Transverse colon (tissue), 4 donors: ENCODE measurements around the gene CALML4. TPM values are rescaled to one million over a fixed set of nuclear protein-coding genes. Genes with fewer than 3 reads are reported as not detected.
"Not testable (repeated sequence)": the region's sequence is repeated elsewhere in the genome, so short reads cannot be mapped to it uniquely, and the experiment has no call there.

ENCODE experiments used
- DNase-seq: peaks from one replicate; pipeline ENCODE4 v3.0.0-alpha.2; 2019
- H3K27ac ChIP-seq, 4 donors: fragments of 200-600 bp; sonication (generic); 2 replicates each; pipeline ENCODE4 v1.5.1; 2016 to 2018; ENCODE audit warnings: inconsistent platforms in 4 of 4
- H3K27me3 ChIP-seq: fragments of 200-600 bp; sonication (generic); 2 replicates; pipeline ENCODE4 v1.5.1; 2017; ENCODE audit warnings: inconsistent platforms
- H3K36me3 ChIP-seq, 4 donors: fragments of 200-600 bp; sonication (generic); 2 replicates each; pipeline ENCODE4 v1.5.1; 2017 to 2019; ENCODE audit warnings: inconsistent platforms in 4 of 4
- H3K4me1 ChIP-seq, 4 donors: fragments of 200-600 bp; sonication (generic); 2 replicates each; pipeline ENCODE4 v1.5.1; 2017 to 2020; ENCODE audit warnings: inconsistent platforms in 4 of 4
- H3K4me3 ChIP-seq, 4 donors: fragments of 200-600 bp; sonication (generic); 1 replicate in 1 of 4; 2 replicates in 3 of 4; pipeline versions ENCODE4 v1.5.1 to v1.6.1; 2017 to 2019; ENCODE audit warnings: inconsistent platforms in 4 of 4
- H3K9me3 ChIP-seq, 2 donors: fragments of 200-600 bp; sonication (generic); 2 replicates each; pipeline ENCODE4 v1.5.1; 2017 to 2019; ENCODE audit warnings: inconsistent platforms in 2 of 2
- CTCF ChIP-seq, 5 experiments: fragments of 200-600 bp in 3 of 5; fragments of 450-650 bp in 2 of 5; sonication (generic) in 3 of 5; IDR thresholded peaks; 1 replicate in 2 of 5; 2 replicates in 3 of 5; pipeline ENCODE4 v1.5.1; 2016 to 2017; ENCODE audit warnings: antibody characterized with exemption in 5 of 5, inconsistent platforms in 3 of 5, mild to moderate bottlenecking in 2 of 5, moderate library complexity in 1 of 5
- EP300 ChIP-seq: sonication (generic); formaldehyde crosslinking; IDR thresholded peaks from one replicate; pipeline ENCODE4 v1.6.1; 2017; ENCODE audit warnings: antibody characterized with exemption, low read depth
- POLR2A ChIP-seq: fragments of 450-650 bp; IDR thresholded peaks from one replicate; pipeline ENCODE4 v1.6.1; 2016; ENCODE audit warnings: antibody characterized with exemption, mild to moderate bottlenecking, moderate library complexity
- POLR2AphosphoS5 ChIP-seq, 3 donors: sonication (generic); formaldehyde crosslinking; IDR thresholded peaks; one replicate each; pipeline ENCODE4 v1.6.1; 2016; ENCODE audit warnings: antibody characterized with exemption in 3 of 3
- WGBS, 2 donors: methylation state at CpG; one replicate each; pipeline ENCODE4 v1.1.5; 2018; ENCODE audit warnings: low coverage in 1 of 2; 5-methylcytosine and 5-hydroxymethylcytosine counted together
- in situ Hi-C, 4 donors: fragments of 200-750 bp; cut with MboI; loops; one replicate each; pipeline versions ENCODE4 v1.15.0 to v1.15.1; 2017; ENCODE audit warnings: low sequenced_read_pairs in 3 of 4, low pct_ligation_motif_present in 1 of 4, low pct_unique_long_range_greater_than_20kb in 1 of 4
- intact Hi-C: fragments of 100-400 bp; cut with DNase I; formaldehyde crosslinking; loops from one replicate; pipeline ENCODE4 v1.15.1; 2023; ENCODE audit warnings: low total_unique reads
- total RNA-seq, 4 donors: library from RNA; depleted of rRNA; stranded (reverse); fragments of >200 nt; gene quantifications; one replicate each; pipeline ENCODE4 v1.1.0, GENCODE V29; 2016

CALML4 gene
- total RNA-seq, 4 donors from 2014 or later: 56.3 to 153 (median 75.2) TPM

DNA sequence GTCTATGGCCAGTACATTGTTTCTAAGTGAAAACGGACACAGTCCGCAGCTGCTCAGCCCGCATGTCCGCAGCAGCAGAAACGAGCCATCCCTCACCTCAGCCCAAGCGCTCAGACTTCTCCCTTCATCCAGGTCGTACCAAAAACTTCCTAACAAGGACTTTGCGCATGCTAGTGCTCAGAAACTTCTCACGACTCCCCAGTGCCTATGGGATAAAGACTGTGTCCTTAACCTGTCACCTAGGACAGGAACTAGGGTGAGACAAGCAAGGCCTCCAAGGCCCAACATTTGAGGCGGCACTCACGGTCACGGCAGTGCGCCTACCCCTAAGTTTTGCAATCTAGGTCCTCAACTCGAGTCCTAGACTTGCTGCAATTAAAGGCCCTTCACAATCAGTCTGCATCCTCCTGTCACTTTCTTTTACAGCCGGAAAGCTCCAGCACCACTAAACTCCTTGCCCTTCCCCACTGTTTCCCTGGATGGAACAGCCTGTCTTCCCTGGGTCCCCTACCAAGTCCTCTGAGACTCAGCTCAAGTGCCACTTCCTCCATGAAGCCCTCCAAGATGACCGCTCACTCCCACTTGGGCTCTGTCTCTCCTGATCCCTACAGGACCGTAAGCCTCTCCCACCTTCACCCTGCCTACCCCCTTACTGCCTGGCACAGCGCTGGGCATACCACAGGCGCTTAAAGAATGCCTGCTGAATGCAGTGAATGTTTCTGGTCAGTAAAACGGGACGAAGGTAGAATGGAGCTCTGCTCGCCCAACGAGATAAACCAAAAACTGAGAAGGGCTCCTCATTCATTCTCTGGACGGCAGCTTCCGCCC is 23.2 kb upstream of the CALML4 start:
- 27% methylated on average over 25 of the region's 25 CpGs; no CpG with 5 or more reads in 1 of the 2 donors for WGBS, 2 donors
- intact Hi-C loops: no loop called here
- Histone ChIP-seq H3K27me3 (no peaks in the 10 kb centered on the region), H3K4me1 (peaks cover 7 to 32% (median 20%) of the 10 kb centered on the region in 4 donors), H3K27ac (peak overlapping the region; percentile 91 to 93 (median 92)), H3K4me3 (peak overlapping the region; percentile 88 to 98 (median 91)), H3K9me3 (no peaks in the 10 kb centered on the region), H3K36me3 (no peaks in the 10 kb centered on the region)
- TF ChIP-seq POLR2A (no peak), CTCF (IDR thresholded peaks at IDR 0.05) (no peak)
- no peak for DNase-seq
- in situ Hi-C loops: loop anchor here in 1 of 4 donors (25.0 kb wide), 1 partner anchor 159 kb away; no protein-coding TSS in a partner anchor

DNA sequence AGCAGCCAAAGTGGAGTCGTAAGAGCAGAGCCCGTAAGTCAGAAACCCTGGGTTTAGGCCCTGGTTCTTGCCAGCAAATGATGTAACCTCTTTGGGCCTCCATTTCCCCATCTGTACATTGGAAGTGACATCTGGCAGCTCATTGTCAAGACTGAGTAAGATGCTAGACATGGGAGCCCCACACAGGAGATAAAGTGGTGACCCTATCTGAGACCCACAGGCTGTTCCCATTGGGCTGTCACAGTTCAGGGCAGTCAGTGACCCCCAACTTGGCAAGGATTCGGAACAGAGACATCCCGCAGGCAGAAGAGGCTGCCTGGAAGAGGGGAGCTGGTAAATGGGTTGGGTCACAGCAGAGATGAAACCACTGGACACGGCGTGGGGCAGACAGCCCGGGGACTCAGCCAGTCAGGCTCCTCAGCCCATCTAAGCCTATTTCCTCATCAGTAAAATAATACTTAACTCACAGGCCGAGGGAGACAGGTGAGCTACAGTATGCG is 22.6 kb upstream of the CALML4 start:
- TF ChIP-seq POLR2AphosphoS5 (IDR thresholded peaks at IDR 0.05): no peak
- TF ChIP-seq CTCF (IDR thresholded peaks at IDR 0.05): no peak
- TF ChIP-seq POLR2A: no peak
- no peak for TF ChIP-seq EP300
- DNase-seq: no peak
- Histone ChIP-seq H3K36me3 (no peaks in the 10 kb centered on the region), H3K27ac (no peak overlapping the region), H3K27me3 (no peaks in the 10 kb centered on the region), H3K9me3 (no peaks in the 10 kb centered on the region), H3K4me1 (peaks cover 7 to 27% (median 19%) of the 10 kb centered on the region in 4 donors), H3K4me3 (peak overlapping the region in 1 of 4 donors; percentile 98)
- in situ Hi-C loops: loop anchor here in 1 of 4 donors (25.0 kb wide), 1 partner anchor 160 kb away; no protein-coding TSS in a partner anchor
- intact Hi-C loops: no loop called here
- WGBS, 2 donors: 54 to 79% methylated on average over 5 to 9 of the region's 9 CpGs

DNA sequence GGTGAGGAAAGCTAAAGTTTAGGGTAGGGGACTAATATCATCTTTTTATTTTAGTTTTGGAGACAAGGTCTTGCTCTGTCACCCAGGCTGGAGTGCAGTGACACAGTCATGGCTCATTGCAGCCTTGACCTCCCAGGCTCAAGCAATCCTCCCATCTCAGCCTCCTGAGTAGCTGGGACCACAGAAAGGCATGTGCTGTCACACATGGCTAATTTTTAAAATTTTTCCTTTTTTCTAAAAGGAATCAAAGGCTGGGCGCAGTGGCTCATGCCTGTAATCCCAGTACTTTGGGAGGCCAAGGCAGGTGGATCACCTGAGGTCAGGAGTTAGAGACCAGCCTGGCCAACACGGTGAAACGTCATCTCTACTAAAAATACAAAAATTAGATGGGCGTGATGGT is 20.3 kb upstream of the CALML4 start:
- H3K4me3 ChIP-seq, intact Hi-C loops, H3K27ac ChIP-seq, H3K27me3 ChIP-seq, H3K9me3 ChIP-seq, H3K36me3 ChIP-seq, DNase-seq: not testable (repeated sequence)
- 95% methylated on average over 4 of the region's 4 CpGs; no CpG with 5 or more reads in 1 of the 2 donors for WGBS, 2 donors
- in situ Hi-C loops: loop anchor here in 1 of 4 donors (25.0 kb wide), 1 partner anchor 162 kb away; no protein-coding TSS in a partner anchor
- peaks cover 5 to 20% (median 13%) of the 10 kb centered on the region in 4 donors for H3K4me1 ChIP-seq

DNA sequence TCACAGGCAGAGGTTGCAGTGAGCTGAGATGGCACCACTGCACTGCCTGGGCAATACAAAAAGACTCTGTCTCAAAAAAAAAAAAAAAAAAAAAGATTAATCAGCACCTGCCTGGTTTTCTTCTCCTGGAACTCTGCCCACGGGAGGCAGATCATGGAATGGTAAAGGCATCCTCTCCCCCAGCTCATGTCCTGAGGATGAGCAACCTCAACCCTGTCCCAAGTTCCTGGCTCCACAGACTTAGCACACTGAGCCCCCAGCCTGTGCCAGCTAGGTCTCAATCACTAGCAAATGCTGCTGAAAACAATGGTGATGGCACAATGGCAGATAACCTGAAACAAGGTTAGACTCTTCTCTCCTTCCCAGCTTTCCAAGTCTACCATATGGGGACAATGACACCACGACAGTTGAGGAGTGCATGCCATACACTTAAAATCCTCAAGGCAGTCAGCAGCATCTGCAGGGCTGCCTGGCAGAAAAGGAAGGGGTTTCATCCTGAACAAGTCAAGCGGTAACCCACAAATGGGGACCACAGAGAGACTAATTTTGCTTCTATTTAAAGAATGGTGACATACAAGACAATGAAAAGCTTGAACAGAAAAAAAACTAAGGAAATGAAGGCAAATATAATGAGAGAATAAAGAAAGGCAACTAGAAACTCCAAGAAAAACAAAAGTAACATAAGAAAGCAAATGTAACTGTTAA is 19.6 kb upstream of the CALML4 start:
- Histone ChIP-seq H3K9me3 (no peaks in the 10 kb centered on the region), H3K4me3 (no peak overlapping the region), H3K36me3 (no peaks in the 10 kb centered on the region), H3K4me1 (peaks cover 0 to 13% (median 11%) of the 10 kb centered on the region in 4 donors), H3K27ac (no peak overlapping the region), H3K27me3 (no peaks in the 10 kb centered on the region)
- intact Hi-C loops: no loop called here
- no peak for TF ChIP-seq POLR2AphosphoS5 (IDR thresholded peaks at IDR 0.05)
- no peak for TF ChIP-seq EP300
- TF ChIP-seq CTCF (IDR thresholded peaks at IDR 0.05): no peak
- TF ChIP-seq POLR2A: no peak
- 72 to 77% methylated on average over 2 to 3 of the region's 3 CpGs for WGBS, 2 donors
- in situ Hi-C loops: loop anchor here in 1 of 4 donors (25.0 kb wide), 1 partner anchor 163 kb away; no protein-coding TSS in a partner anchor
- DNase-seq: no peak
